HCT116 (cell line): ENCODE measurements around the gene JOSD1. TPM values are rescaled to one million over a fixed set of nuclear protein-coding genes. Genes with fewer than 3 reads are reported as not detected.

Experiments used
- ATAC-seq: fragments of 200-7000 bp; cut with Tn5 transposase; 2 replicates; pipeline ENCODE4 v1.9.1; 2020; ENCODE audit warnings: mild to moderate bottlenecking, moderate library complexity
- BruUV-seq: library from RNA; stranded (reverse); fragments of 400-500 nt; replicated peaks from 2 replicates; lab custom pipeline; 2021; lab: Mats Ljungman, UMichigan
- CTCF ChIA-PET: fragments of 300-600 bp; sonication (Branson Sonifier 250); formaldehyde crosslinking; loops from one replicate; lab custom pipeline; 2021; ENCODE audit warnings: antibody characterized with exemption; lab: Charles Lee
- POLR2A ChIA-PET: fragments of 300-600, 350-600 bp; sonication (Branson Sonifier 250); formaldehyde crosslinking; loops from one replicate; lab custom pipeline; 2021; ENCODE audit warnings: antibody characterized with exemption; lab: Charles Lee
- RAD21 ChIA-PET, 2 experiments: fragments of 300-600 bp; sonication (Branson Sonifier 250); formaldehyde crosslinking; loops; one replicate each; lab custom pipeline; 2023; ENCODE audit warnings: low total read pairs in 2 of 2; ENCODE audit not compliant: uncharacterized antibody in 2 of 2, unreplicated experiment in 2 of 2, low non-redundant PET in 1 of 2; lab: Charles Lee
- DNase-seq: peaks from one replicate; pipeline ENCODE4 v3.0.0-alpha.2; 2010; ENCODE audit warnings: low read depth, low spot score
- H2AFZ ChIP-seq: fragments of 200-600 bp; shearing (Covaris generic), sonication (generic); 2 replicates; pipeline ENCODE4 v1.6.1; 2017; ENCODE audit warnings: low read depth, mixed run types, mixed read lengths, antibody characterized with exemption, low read length; ENCODE audit not compliant: poor library complexity, severe bottlenecking
- H3K27ac ChIP-seq: 2 replicates; pipeline ENCODE4 v1.5.1; 2012; ENCODE audit warnings: low read depth, low read length
- H3K27me3 ChIP-seq: fragments of 200-600 bp; sonication (generic); 2 replicates; pipeline ENCODE4 v1.6.1; 2016; ENCODE audit warnings: mixed run types, low read length, mixed read lengths; ENCODE audit not compliant: insufficient read depth
- H3K36me3 ChIP-seq, 2 experiments: fragments of 200-500 bp in 1 of 2; fragments of 200-600 bp in 1 of 2; sonication (Bioruptor generic) in 1 of 2; sonication (generic) in 1 of 2; 2 replicates each; pipeline versions ENCODE4 v1.5.1 to v1.6.1; 2014 to 2016; ENCODE audit warnings: low read length in 2 of 2, inconsistent platforms in 1 of 2, mixed read lengths in 1 of 2, mixed run types in 1 of 2; ENCODE audit not compliant: insufficient read depth in 2 of 2, control insufficient read depth in 1 of 2
- H3K4me1 ChIP-seq, 2 experiments: fragments of 200-600 bp in 1 of 2; sonication (generic) in 1 of 2; 2 replicates each; pipeline versions ENCODE4 v1.5.1 to v1.6.1; 2012 to 2017; ENCODE audit warnings: low read length in 2 of 2, inconsistent platforms in 1 of 2, mild to moderate bottlenecking in 1 of 2, mixed read lengths in 1 of 2, mixed run types in 1 of 2, moderate library complexity in 1 of 2; ENCODE audit not compliant: insufficient read depth in 2 of 2, control insufficient read depth in 1 of 2
- H3K4me2 ChIP-seq: fragments of 200-600 bp; sonication (generic); 2 replicates; pipeline ENCODE4 v1.6.1; 2017; ENCODE audit warnings: mixed run types, low read length, mixed read lengths
- H3K4me3 ChIP-seq, 2 experiments: fragments of 200-600 bp in 1 of 2; sonication (generic) in 1 of 2; replicated peaks in 1 of 2; 2 replicates each; pipeline ENCODE4 v1.5.1; 2011 to 2016; ENCODE audit warnings: low read length in 2 of 2, control low read depth in 1 of 2, low read depth in 1 of 2, mild to moderate bottlenecking in 1 of 2, mixed read lengths in 1 of 2, mixed run types in 1 of 2
- H3K79me2 ChIP-seq: fragments of 200-600 bp; sonication (generic); 2 replicates; pipeline ENCODE4 v1.6.1; 2017; ENCODE audit warnings: mild to moderate bottlenecking, mixed run types, low read length, moderate library complexity, mixed read lengths; ENCODE audit not compliant: insufficient read depth
- H3K9ac ChIP-seq: fragments of 200-600 bp; sonication (generic); 2 replicates; pipeline ENCODE4 v1.6.1; 2016; ENCODE audit warnings: low read length, mixed read lengths
- H3K9me2 ChIP-seq: fragments of 200-600 bp; sonication (generic), shearing (Covaris generic); 2 replicates; pipeline ENCODE4 v1.6.1; 2017; ENCODE audit warnings: mixed run types, mild to moderate bottlenecking, moderate library complexity; ENCODE audit not compliant: insufficient read depth
- H3K9me3 ChIP-seq, 2 experiments: fragments of 200-500 bp in 1 of 2; fragments of 200-600 bp in 1 of 2; sonication (Bioruptor generic) in 1 of 2; sonication (generic) in 1 of 2; 2 replicates each; pipeline ENCODE4 v1.6.1; 2014 to 2017; ENCODE audit warnings: low read length in 2 of 2, mixed read lengths in 2 of 2, inconsistent platforms in 1 of 2, low read depth in 1 of 2, mild to moderate bottlenecking in 1 of 2, mixed run types in 1 of 2, moderate library complexity in 1 of 2; ENCODE audit not compliant: control insufficient read depth in 1 of 2, insufficient read depth in 1 of 2
- H4K20me1 ChIP-seq: fragments of 200-600 bp; sonication (generic), shearing (Covaris generic); 2 replicates; pipeline ENCODE4 v1.6.1; 2017; ENCODE audit warnings: mixed run types, mild to moderate bottlenecking, moderate library complexity; ENCODE audit not compliant: insufficient read depth
- POLR2A ChIP-seq: IDR thresholded peaks from 2 replicates; pipeline ENCODE4 v1.7.0; 2011; ENCODE audit warnings: borderline replicate concordance; ENCODE audit not compliant: insufficient read depth, insufficient read length; ENCODE audit errors: extremely low read depth
- ZFX ChIP-seq: fragments of 450-650 bp; IDR thresholded peaks from 2 replicates; pipeline ENCODE4 v1.6.1; 2017
- intact Hi-C: fragments of 100-400 bp; cut with micrococcal nuclease; formaldehyde crosslinking; loops from 2 replicates; pipeline ENCODE4 v1.10.0; 2022
- total RNA-seq: library from RNA; stranded (reverse); gene quantifications from one replicate; pipeline ENCODE4 v1.2.1, GENCODE V29; 2021; ENCODE audit not compliant: unreplicated experiment
- TF ChIP-seq, protein P1 (sequence below): IDR thresholded peaks from 2 replicates; pipeline ENCODE4 v1.6.1; 2012
- TF ChIP-seq, protein P2 (sequence below): IDR thresholded peaks from 2 replicates; pipeline ENCODE4 v1.6.1; 2011; ENCODE audit warnings: mild to moderate bottlenecking, low read length, moderate library complexity; ENCODE audit not compliant: insufficient replicate concordance; ENCODE audit errors: extremely low read depth

The JOSD1 gene
- total RNA-seq, 1 experiment from 2014 or later: 67.3 TPM

DNA sequence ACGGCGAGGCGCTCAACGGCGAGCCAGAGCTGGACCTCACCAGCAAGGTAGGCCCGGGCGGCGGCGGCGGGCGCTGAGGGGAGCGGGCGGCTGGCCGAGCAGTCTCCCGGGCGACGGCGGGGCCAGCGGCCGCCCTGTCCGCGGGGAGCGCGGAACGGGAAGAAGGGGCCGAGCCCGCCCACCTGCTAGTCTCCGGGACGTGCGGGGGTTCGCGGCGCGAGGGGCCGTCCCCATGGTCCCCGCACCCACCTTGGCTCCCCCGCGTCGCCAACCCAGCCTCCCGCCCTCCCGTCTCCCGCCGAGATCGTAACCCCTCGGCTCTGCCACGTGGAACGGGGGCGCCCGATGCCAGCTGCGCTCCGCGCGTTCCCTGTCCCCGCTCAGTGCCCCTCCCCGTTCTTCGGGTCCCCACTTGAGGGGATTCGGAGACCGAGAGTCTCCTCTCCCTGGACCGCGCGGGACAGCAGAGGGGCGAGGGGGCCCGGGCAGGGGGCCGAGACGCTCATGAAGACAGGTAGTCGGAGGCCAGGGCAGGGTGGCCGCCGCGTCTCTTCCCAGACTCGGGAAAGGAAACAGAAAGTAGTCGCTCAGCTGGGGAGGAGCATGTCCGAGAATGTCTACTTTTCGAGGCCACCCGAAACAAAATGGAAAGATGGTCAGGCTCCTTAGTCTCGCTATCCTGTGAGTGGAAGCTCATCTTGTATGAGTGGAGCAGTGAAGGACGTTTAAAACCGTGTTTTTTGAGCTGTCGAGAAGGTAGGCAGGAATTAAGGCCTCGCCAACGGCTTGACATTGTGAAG, 5.6 kb upstream of the JOSD1 start:
- Histone ChIP-seq H3K4me1 (peaks cover 21 to 43% of the 10 kb centered on the region in 2 experiments), H3K79me2 (peaks cover 53% of the 10 kb centered on the region), H3K9me3 (no peaks in the 10 kb centered on the region), H3K9ac (peak overlapping the region; percentile 93), H3K4me3 (peak overlapping the region; percentile 85 to 91), H3K27me3 (no peaks in the 10 kb centered on the region), H3K4me2 (peak overlapping the region; percentile 88), H2AFZ (no peak overlapping the region), H3K9me2 (no peaks in the 10 kb centered on the region), H3K27ac (peak overlapping the region; percentile 84), H4K20me1 (no peaks in the 10 kb centered on the region), H3K36me3 (peaks cover 0 to 10% of the 10 kb centered on the region in 2 experiments; a peak in 2 of 4 replicates)
- peak; percentile 96 for TF ChIP-seq ZFX
- peak; percentile 18 for TF ChIP-seq POLR2A
- TF ChIP-seq, protein P1, sequence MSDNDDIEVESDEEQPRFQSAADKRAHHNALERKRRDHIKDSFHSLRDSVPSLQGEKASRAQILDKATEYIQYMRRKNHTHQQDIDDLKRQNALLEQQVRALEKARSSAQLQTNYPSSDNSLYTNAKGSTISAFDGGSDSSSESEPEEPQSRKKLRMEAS: peak; percentile 31; the same call in 1 of the 2 replicates
- TF ChIP-seq, protein P2, sequence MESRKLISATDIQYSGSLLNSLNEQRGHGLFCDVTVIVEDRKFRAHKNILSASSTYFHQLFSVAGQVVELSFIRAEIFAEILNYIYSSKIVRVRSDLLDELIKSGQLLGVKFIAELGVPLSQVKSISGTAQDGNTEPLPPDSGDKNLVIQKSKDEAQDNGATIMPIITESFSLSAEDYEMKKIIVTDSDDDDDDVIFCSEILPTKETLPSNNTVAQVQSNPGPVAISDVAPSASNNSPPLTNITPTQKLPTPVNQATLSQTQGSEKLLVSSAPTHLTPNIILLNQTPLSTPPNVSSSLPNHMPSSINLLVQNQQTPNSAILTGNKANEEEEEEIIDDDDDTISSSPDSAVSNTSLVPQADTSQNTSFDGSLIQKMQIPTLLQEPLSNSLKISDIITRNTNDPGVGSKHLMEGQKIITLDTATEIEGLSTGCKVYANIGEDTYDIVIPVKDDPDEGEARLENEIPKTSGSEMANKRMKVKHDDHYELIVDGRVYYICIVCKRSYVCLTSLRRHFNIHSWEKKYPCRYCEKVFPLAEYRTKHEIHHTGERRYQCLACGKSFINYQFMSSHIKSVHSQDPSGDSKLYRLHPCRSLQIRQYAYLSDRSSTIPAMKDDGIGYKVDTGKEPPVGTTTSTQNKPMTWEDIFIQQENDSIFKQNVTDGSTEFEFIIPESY: no peak
- POLR2A ChIA-PET: interaction anchor here (0.8 to 1.9 kb wide), 6 partner anchors 9 to 48 kb away, joined by 3 to 14 read pairs (median 5); partner anchors contain the start of gene TOMM22
- intact Hi-C loops: no loop called here
- BruUV-seq: no TSS peak
- CTCF ChIA-PET: interaction anchor here (0.8 to 1.8 kb wide), 6 partner anchors 19 to 654 kb away, joined by 3 to 4 read pairs (median 4); partner anchors contain the start of gene TOMM22
- RAD21 ChIA-PET: interaction anchor here in 1 of 2 experiments (0.9 kb wide), 1 partner anchor 25 kb away, joined by 3 read pairs; the partner anchor contains the start of gene TOMM22
- ATAC-seq (peak; percentile 3), DNase-seq (no peak)
